Activated CD4-positive, alpha-beta T cell treated with anti-CD3 and anti-CD28 coated beads, Interleukin-2, amount 50 U/mL, for 1 hour (primary cell): ENCODE results near the gene HRK.

ENCODE experiments used
- DNase-seq: peaks from one replicate; pipeline ENCODE4 v3.0.0-alpha.2; 2020

Gene HRK

DNA sequence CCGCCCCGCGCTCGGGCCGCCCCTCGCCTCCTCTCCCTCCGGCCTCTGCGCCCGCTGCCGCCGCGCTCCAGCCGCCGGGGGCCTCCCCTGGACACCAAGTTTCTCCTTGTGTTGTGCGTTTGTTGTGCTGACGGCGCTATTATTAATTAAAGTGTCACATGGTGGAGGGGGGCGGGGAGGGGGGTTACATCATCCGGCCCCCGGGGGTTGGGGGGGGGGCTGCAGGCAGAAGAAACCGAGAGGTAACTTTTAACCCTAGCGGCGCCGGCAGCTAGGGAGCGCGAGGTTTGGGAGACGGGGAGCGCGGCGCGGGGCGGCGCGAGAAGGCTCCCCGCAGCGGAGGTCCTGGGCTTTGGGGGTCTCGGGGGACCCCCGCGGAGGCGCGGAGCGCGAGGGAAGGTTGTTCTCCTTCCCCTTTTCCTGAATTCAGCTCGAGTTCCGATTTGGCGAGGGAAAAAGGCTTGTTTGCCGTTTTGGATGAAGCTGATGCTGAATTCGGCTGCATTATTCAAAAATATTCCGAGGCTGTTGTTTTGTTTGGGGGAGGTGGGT, at the start of gene HRK:
Gene HRK (minus strand): TSS at position 117 of the 552 bp plus-strand sequence. CDS start 134 bp downstream, outside the sequence.
- DNase-seq = no peak

GRCh38 chr12:116929885-116930284, 48.6 kb upstream of the HRK start:
- DNase-seq = no peak

DNA sequence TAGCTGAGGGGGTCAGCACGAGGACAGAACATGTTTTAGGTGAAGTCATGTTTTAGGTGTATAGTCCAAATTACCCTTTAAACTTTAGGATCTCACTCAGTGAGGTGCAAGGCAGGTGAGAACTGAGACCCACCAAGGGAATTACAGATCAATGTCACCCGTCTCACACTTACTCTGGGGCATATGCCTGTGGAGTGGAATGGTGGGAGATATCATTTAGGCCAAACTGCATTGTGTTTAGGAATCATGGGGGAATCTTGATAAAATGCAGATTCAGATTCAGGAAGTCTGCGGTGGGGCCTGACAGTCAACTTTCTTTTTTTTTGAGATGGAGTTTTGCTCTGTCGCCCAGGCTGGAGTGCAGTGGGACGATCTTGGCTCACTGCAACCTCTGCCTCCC, 47.3 kb upstream of the HRK start:
- DNase-seq = no peak

- no peak for DNase-seq
These were observed 46.2 kb upstream of the HRK start for GRCh38 chr12:116927244-116927940.

- DNase-seq = no peak
These were observed 45.3 kb upstream of the HRK start for GRCh38 chr12:116926283-116927243.

GRCh38 chr12:116924558-116925453, 43.6 kb upstream of the HRK start:
- DNase-seq = peak; percentile 22

- no peak for DNase-seq
These were observed 41.1 kb upstream of the HRK start for GRCh38 chr12:116922194-116922897.

GRCh38 chr12:116920939-116921338, 39.7 kb upstream of the HRK start:
- no peak for DNase-seq

DNA sequence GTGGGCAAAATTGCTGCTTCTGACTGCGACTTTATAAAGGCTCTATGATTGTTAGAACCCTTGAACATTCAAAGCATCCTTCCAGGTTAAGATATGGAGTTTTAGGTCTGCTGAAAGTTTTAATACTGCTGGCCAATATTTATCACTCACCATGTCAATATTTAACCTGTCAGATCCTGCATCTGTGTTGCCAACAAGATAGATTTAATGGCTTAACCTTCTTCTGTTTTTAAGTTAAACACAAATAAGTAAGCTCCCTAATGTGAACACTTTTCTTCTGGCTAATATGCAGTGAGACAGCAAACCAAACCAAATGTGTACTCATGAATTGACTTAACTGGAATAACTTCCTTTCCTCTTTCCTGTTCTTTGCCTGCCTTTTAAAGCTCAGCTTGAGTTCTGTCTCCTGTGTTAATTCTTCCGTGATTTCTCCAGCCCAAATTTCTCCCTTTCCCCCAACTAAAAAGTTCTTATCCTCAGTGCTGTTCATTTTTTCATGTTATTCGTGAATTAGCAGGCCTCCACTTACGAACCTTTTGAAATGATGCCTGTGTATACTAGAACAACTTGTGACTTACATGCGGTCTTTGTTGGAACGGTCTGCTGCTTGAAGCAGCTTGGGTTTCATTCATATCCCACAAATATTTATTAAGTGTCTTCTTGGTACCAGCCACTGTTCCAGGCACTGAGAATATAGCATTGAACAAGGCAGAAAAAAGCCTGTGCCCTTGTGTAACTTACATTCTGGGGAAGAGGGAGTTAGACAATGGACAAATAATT, 38.7 kb upstream of the HRK start:
- DNase-seq = no peak

DNA sequence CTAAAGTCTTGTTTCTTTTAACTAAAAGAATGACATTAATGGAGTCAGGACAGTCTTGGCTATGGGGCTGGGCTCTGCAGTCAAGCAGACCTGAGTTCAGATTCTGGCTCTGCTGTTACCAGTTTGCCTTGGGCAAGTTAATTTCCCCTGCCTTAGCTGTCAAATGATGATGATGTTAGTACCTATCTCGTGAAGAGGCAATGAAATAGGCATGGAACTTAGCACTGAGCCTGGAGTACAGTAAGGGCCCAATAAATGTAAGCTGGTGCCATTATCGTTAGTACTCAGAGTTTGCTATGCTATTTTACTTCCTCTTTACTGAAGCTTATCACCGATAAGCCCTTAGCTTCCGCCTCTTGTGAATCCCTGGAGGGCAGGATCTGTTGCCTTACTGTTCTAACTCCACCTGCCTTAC, 38.0 kb upstream of the HRK start:
- DNase-seq = no peak

DNA sequence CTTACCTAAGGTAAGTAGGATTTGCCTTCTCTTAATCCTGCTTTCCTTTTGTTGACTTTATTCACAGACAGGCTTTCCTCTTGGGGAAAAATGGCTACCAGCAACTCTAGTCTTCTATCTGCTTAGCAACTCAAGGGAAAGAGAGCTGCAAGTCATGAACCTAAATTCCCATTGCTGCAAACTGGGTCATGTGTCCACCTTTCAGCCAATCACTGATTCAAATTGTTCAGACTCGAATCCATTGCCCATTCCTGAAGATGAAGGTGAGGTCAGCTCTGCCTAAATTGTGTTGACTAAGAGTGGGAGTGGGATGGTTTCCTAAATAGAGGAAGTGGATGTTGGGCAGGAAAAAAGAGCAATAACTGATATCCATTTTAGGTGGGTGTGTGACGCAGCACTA, 37.2 kb upstream of the HRK start:
- no peak for DNase-seq

GRCh38 chr12:116916714-116917114, 35.5 kb upstream of the HRK start:
- peak; percentile 40 for DNase-seq

DNA sequence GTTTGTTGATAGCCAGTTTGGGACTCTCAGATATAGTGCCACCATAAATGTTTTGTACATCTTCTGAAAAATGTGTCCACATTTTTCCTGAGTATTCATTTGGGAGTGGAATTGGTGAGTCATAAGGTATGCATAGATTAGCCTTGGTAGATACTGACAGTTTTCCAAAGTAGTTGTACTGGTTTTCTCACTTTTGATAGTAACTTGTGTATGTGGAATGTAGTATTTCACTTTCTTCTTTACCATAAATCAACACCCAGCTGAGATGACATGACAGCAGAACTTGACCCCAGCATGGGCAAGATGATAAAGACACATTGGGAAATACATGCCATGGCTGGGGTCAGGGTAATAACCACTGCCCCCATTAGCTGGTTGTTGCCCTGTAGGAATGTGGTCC, 34.9 kb upstream of the HRK start:
- no peak for DNase-seq

DNA sequence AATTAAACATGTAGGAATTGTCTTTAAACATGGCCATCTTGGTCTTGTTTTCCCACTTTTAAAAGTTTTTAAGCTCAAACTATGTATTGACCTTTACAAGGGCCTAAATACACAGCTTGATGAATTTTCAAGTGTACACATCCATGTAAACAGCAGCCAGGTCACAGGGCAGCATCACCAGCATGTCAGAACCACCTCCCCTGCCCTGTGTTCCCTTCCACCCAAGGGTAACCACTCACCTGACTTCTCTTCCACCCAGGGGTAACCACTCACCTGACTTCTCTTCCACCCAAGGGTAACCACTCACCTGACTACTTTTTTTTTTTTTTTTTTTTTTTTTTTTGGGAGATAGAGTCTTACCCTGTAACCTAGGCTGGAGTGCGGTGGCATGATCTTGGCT, 34.1 kb upstream of the HRK start:
- no peak for DNase-seq

- peak; percentile 43 for DNase-seq
These were observed 29.6 kb upstream of the HRK start, which contains the start of gene FBXW8 for GRCh38 chr12:116910645-116911451. FBXW8 (plus strand) TSS chr12:116910950; CDS start chr12:116911038, 88 bp downstream.

DNA sequence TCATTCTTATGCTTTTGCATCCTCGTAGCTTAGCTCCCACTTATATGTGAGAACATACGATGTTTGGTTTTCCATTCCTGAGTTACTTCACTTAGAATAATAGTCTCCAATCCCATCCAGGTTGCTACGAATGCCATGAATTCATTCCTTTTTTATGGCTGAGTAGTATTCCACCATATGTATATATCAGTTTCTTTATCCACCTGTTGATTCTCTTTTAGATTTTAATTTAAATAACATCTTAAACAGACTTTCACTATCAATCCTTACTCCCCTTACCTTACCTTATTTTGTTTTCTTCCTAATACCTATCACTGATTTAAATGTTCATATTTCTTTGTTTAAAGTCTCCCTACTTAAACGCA, 29.0 kb upstream of the HRK start:
- no peak for DNase-seq

GRCh38 chr12:116906285-116906684, 25.0 kb upstream of the HRK start:
- no peak for DNase-seq

- no peak for DNase-seq
These were observed 22.6 kb upstream of the HRK start for GRCh38 chr12:116903818-116904217.

DNA sequence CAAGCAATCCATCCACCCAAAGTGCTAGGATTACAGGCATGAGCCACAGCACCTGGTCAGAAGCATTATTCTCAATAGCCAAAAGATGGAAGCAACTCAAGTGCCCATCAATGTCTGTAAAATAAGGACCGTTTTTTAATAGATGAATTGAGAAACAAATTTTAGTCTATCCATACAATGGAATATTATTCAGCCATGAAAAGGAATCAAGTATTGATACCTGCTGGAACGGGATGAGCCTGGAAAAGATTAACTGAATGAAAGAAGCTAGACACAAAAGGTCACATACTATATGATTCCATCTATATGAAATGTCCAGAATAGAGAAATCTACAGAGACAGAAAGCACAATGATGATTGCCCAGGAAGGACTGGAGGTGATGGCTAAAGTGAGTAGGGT, 20.4 kb upstream of the HRK start:
- no peak for DNase-seq

- no peak for DNase-seq
These were observed 17.4 kb upstream of the HRK start for GRCh38 chr12:116898669-116899068.
